ENCODE data around the gene EPHA6.

Gene EPHA6

DNA sequence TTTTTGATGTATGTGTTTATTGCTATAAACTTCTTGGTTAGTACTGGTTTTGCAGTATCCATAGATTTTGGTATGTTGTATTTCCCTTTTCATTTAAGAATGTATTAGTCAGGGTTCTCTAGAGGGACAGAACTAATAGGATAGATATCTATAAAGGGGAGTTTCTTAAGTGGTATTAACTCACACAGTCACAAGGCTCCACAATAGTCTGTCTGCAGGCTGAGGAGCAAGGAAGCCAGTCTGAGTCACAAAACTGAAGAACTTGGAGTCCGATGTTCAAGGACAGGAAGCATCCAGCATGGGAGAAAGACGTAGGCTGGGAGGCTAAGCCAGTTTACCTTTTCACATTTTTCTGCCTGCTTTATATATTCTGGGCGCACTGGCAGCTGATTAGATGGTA is 958.5 kb downstream of the EPHA6 start:
- no peak for ATAC-seq (ENCODE audit: insufficient read depth, low read depth)
- no peak overlapping the region for H2AFZ ChIP-seq (ENCODE audit: low read depth, low read length)
- no peak overlapping the region for H3K27ac ChIP-seq (ENCODE audit: low read length)

GRCh38 chr3:97778152-97778551 is 963.8 kb downstream of the EPHA6 start:
- DNase-seq, result no peak
- no peak overlapping the region for H3K4me2 ChIP-seq (ENCODE audit: insufficient read depth, low read length)
- no peaks in the 10 kb centered on the region for H3K9me3 ChIP-seq (ENCODE audit: insufficient read depth, low read length, severe bottlenecking)
- ATAC-seq (ENCODE audit: insufficient read depth, low read depth), result no peak
- no peak overlapping the region for H3K9ac ChIP-seq (ENCODE audit: low read depth, low read length)
- no peak overlapping the region for H3K4me3 ChIP-seq (ENCODE audit: low read depth in 1 of 2, low read length in 2 of 2)
- H3K4me1 ChIP-seq (ENCODE audit: insufficient read depth, low read length), result no peaks in the 10 kb centered on the region
- H3K79me2 ChIP-seq (ENCODE audit: insufficient read depth, low read length), result no peaks in the 10 kb centered on the region
- no peaks in the 10 kb centered on the region for H3K36me3 ChIP-seq (ENCODE audit: insufficient read depth, low read length)
- no peaks in the 10 kb centered on the region for H3K27me3 ChIP-seq (ENCODE audit: insufficient read depth, low read length, poor library complexity)
- H4K20me1 ChIP-seq (ENCODE audit: insufficient read depth, low read length), result no peaks in the 10 kb centered on the region
- H2AFZ ChIP-seq (ENCODE audit: low read depth, low read length), result no peak overlapping the region
- no peak for TF ChIP-seq EZH2 (IDR thresholded peaks at IDR 0.05; ENCODE audit: borderline replicate concordance, low read depth, low read length, severe bottlenecking)
- TF ChIP-seq, protein P1, sequence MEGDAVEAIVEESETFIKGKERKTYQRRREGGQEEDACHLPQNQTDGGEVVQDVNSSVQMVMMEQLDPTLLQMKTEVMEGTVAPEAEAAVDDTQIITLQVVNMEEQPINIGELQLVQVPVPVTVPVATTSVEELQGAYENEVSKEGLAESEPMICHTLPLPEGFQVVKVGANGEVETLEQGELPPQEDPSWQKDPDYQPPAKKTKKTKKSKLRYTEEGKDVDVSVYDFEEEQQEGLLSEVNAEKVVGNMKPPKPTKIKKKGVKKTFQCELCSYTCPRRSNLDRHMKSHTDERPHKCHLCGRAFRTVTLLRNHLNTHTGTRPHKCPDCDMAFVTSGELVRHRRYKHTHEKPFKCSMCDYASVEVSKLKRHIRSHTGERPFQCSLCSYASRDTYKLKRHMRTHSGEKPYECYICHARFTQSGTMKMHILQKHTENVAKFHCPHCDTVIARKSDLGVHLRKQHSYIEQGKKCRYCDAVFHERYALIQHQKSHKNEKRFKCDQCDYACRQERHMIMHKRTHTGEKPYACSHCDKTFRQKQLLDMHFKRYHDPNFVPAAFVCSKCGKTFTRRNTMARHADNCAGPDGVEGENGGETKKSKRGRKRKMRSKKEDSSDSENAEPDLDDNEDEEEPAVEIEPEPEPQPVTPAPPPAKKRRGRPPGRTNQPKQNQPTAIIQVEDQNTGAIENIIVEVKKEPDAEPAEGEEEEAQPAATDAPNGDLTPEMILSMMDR (IDR thresholded peaks at IDR 0.05; ENCODE audit: borderline replicate concordance, extremely low read depth, low read length, poor library complexity, severe bottlenecking), result no peak
- H3K27ac ChIP-seq (ENCODE audit: low read length), result no peak overlapping the region

More for the DNA sequence above, 958.5 kb downstream of the EPHA6 start:
- Histone ChIP-seq H3K27me3 (ENCODE audit: insufficient read depth, low read length, poor library complexity) (no peaks in the 10 kb centered on the region), H3K36me3 (ENCODE audit: insufficient read depth, low read length) (no peaks in the 10 kb centered on the region), H3K4me1 (ENCODE audit: insufficient read depth, low read length) (no peaks in the 10 kb centered on the region), H3K9ac (ENCODE audit: low read depth, low read length) (no peak overlapping the region), H3K79me2 (ENCODE audit: insufficient read depth, low read length) (no peaks in the 10 kb centered on the region), H3K9me3 (ENCODE audit: insufficient read depth, low read length, severe bottlenecking) (no peaks in the 10 kb centered on the region), H3K4me2 (ENCODE audit: insufficient read depth, low read length) (no peak overlapping the region), H3K4me3 (ENCODE audit: low read depth in 1 of 2, low read length in 2 of 2) (no peak overlapping the region), H4K20me1 (ENCODE audit: insufficient read depth, low read length) (no peaks in the 10 kb centered on the region)
- TF ChIP-seq, protein P1 (IDR thresholded peaks at IDR 0.05; ENCODE audit: borderline replicate concordance, extremely low read depth, low read length, poor library complexity, severe bottlenecking), result no peak
- no peak for TF ChIP-seq EZH2 (IDR thresholded peaks at IDR 0.05; ENCODE audit: borderline replicate concordance, low read depth, low read length, severe bottlenecking)
- DNase-seq, result no peak

DNA sequence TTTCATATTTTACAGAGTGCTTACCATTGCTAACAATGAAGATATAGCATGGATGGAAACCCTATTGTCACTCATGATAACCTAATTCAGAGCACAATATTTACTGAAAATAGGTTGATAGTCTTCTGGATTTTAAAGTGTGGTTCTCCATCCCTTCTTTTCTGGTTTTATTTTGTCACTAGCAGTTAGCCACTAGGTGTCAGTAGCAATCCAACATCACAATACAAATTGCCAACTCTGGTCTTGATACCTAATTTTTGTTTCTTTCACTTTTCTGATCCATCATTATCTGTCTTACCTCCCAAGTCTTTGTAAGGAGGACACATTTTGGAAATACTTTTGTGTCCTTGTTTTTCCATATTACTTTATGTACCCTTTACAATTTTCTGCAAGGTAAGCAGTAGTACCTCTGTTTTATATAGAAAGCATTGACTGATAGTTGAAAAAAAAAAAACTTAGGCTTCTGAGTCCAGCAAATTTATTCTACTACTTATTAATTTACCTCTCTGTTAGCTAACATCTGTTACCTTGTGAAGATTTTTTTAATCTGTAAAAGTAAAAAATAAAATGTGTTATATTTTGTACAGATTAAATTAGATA is 979.1 kb downstream of the EPHA6 start:
- Histone ChIP-seq H4K20me1 (ENCODE audit: insufficient read depth, low read length) (no peaks in the 10 kb centered on the region), H3K27ac (ENCODE audit: low read length) (no peak overlapping the region), H3K36me3 (ENCODE audit: insufficient read depth, low read length) (no peaks in the 10 kb centered on the region), H3K79me2 (ENCODE audit: insufficient read depth, low read length) (no peaks in the 10 kb centered on the region), H3K4me3 (ENCODE audit: low read depth in 1 of 2, low read length in 2 of 2) (no peak overlapping the region), H2AFZ (ENCODE audit: low read depth, low read length) (no peak overlapping the region), H3K9ac (ENCODE audit: low read depth, low read length) (no peak overlapping the region), H3K4me1 (ENCODE audit: insufficient read depth, low read length) (0 out of 2 replicates have a peak, but pooled peaks cover 3% of the 10 kb centered on the region), H3K27me3 (ENCODE audit: insufficient read depth, low read length, poor library complexity) (no peaks in the 10 kb centered on the region), H3K9me3 (ENCODE audit: insufficient read depth, low read length, severe bottlenecking) (no peaks in the 10 kb centered on the region), H3K4me2 (ENCODE audit: insufficient read depth, low read length) (peak overlapping the region; percentile 12; the same call in 1 of the 2 replicates)
- TF ChIP-seq, protein P1 (IDR thresholded peaks at IDR 0.05; ENCODE audit: borderline replicate concordance, extremely low read depth, low read length, poor library complexity, severe bottlenecking), result peak; percentile 86
- TF ChIP-seq EZH2 (IDR thresholded peaks at IDR 0.05; ENCODE audit: borderline replicate concordance, low read depth, low read length, severe bottlenecking), result no peak
- peak; percentile 24 for DNase-seq
- ATAC-seq (ENCODE audit: insufficient read depth, low read depth), result peak; percentile 79

Data from DND-41 (cell line).